ENCODE data around the gene KRTAP9-8. TPM values are rescaled to one million over a fixed set of nuclear protein-coding genes. Genes with fewer than 3 reads are reported as not detected.

KRTAP9-8 gene
- total RNA-seq, 2 donors from 2014 or later = not detected

GRCh38 chr17:41287050-41287449 lies 49.3 kb downstream of the KRTAP9-8 start:
- 31 to 43% methylated on average over 3 of the region's 3 CpGs for WGBS, 2 donors
- Histone ChIP-seq H3K27me3 (no peaks in the 10 kb centered on the region), H3K4me1 (no peaks in the 10 kb centered on the region), H3K9me3 (no peaks in the 10 kb centered on the region), H3K4me3 (no peak overlapping the region), H3K27ac (no peak overlapping the region), H3K36me3 (replicated peaks in 1 of 2; ENCODE audit: insufficient read depth in 1 of 2, low read depth in 2 of 2) (no peaks in the 10 kb centered on the region)
- no peak for ATAC-seq
- intact Hi-C loops (cut with DNase I) = no loop called here
- no peak for DNase-seq
- TF ChIP-seq CTCF (IDR thresholded peaks at IDR 0.05) (no peak), POLR2A (IDR thresholded peaks at IDR 0.05) (no peak)

Small RNA genes within 50 kb of the gene (small RNA-seq; reads per million reads assigned to genes)
- gene KRTAP9-10P = not detected

Other genes with a start within 250 kb of the KRTAP9-8 start
- gene KRTAP3-3, start 243.8 kb upstream of the KRTAP9-8 start, total RNA-seq = not detected
- gene KRTAP3-2, start 238.1 kb upstream of the KRTAP9-8 start, total RNA-seq = not detected
- not detected for gene KRTAP3-1, start 228.9 kb upstream of the KRTAP9-8 start, total RNA-seq
- gene KRTAP1-5, start 210.8 kb upstream of the KRTAP9-8 start, total RNA-seq = not detected
- gene KRTAP1-4, start 207.8 kb upstream of the KRTAP9-8 start, total RNA-seq = not detected
- gene KRTAP1-3, start 203.1 kb upstream of the KRTAP9-8 start, total RNA-seq = not detected
- not detected for gene KRTAP1-1, start 196.5 kb upstream of the KRTAP9-8 start, total RNA-seq
- not detected for gene KRTAP2-1, start 190.7 kb upstream of the KRTAP9-8 start, total RNA-seq
- not detected for gene KRTAP2-2, start 182.8 kb upstream of the KRTAP9-8 start, total RNA-seq
- not detected for gene KRTAP2-3, start 177.9 kb upstream of the KRTAP9-8 start, total RNA-seq
- not detected for gene KRTAP2-4, start 172.1 kb upstream of the KRTAP9-8 start, total RNA-seq
- not detected for gene KRTAP4-7, start 153.8 kb upstream of the KRTAP9-8 start, total RNA-seq
- gene KRTAP4-8, start 139.9 kb upstream of the KRTAP9-8 start, total RNA-seq = not detected
- gene KRTAP4-16, start 135.8 kb upstream of the KRTAP9-8 start, total RNA-seq = not detected
- not detected for gene KRTAP4-9, start 132.6 kb upstream of the KRTAP9-8 start, total RNA-seq
- not detected for gene KRTAP4-11, start 119.6 kb upstream of the KRTAP9-8 start, total RNA-seq
- gene KRTAP4-12, start 113.8 kb upstream of the KRTAP9-8 start, total RNA-seq = not detected
- not detected for gene KRTAP4-6, start 97.5 kb upstream of the KRTAP9-8 start, total RNA-seq
- not detected for gene KRTAP4-5, start 88.2 kb upstream of the KRTAP9-8 start, total RNA-seq
- not detected for gene KRTAP4-4, start 77.3 kb upstream of the KRTAP9-8 start, total RNA-seq
- not detected for gene KRTAP4-3, start 69.8 kb upstream of the KRTAP9-8 start, total RNA-seq
- gene KRTAP4-2, start 59.8 kb upstream of the KRTAP9-8 start, total RNA-seq = not detected
- not detected for gene KRTAP4-1, start 53.1 kb upstream of the KRTAP9-8 start, total RNA-seq
- not detected for gene KRTAP9-1, start 48.1 kb upstream of the KRTAP9-8 start, total RNA-seq
- gene KRTAP9-2, start 11.4 kb upstream of the KRTAP9-8 start, total RNA-seq = not detected
- not detected for gene KRTAP9-3, start 5.5 kb upstream of the KRTAP9-8 start, total RNA-seq
- gene KRTAP9-4, start 11.7 kb downstream of the KRTAP9-8 start, total RNA-seq = not detected
- gene KRTAP9-9, start 17.4 kb downstream of the KRTAP9-8 start, total RNA-seq = not detected
- gene KRTAP9-6, start 27.4 kb downstream of the KRTAP9-8 start, total RNA-seq = not detected
- gene KRTAP9-7, start 37.7 kb downstream of the KRTAP9-8 start, total RNA-seq = not detected
- gene KRTAP29-1, start 64.9 kb downstream of the KRTAP9-8 start, total RNA-seq = not detected
- not detected for gene KRTAP16-1, start 71.3 kb downstream of the KRTAP9-8 start, total RNA-seq
- gene KRTAP17-1, start 77.7 kb downstream of the KRTAP9-8 start, total RNA-seq = not detected
- gene KRT33A, start 112.8 kb downstream of the KRTAP9-8 start, total RNA-seq = not detected
- not detected for gene KRT33B, start 131.8 kb downstream of the KRTAP9-8 start, total RNA-seq
- not detected for gene KRT34, start 144.3 kb downstream of the KRTAP9-8 start, total RNA-seq
- gene KRT31, start 159.6 kb downstream of the KRTAP9-8 start, total RNA-seq = not detected
- gene KRT37, start 186.6 kb downstream of the KRTAP9-8 start, total RNA-seq = not detected
- gene KRT38, start 203.0 kb downstream of the KRTAP9-8 start, total RNA-seq = not detected
- not detected for gene KRT32, start 229.4 kb downstream of the KRTAP9-8 start, total RNA-seq
- gene KRT35, start 243.2 kb downstream of the KRTAP9-8 start, total RNA-seq = not detected

All from body of pancreas (tissue), 4 donors.